Naive thymus-derived CD8-positive, alpha-beta T cell (primary cell): Measurements from ENCODE around the gene BBS7. TPM values are rescaled to one million over a fixed set of nuclear protein-coding genes. Genes with fewer than 3 reads are reported as not detected.

Source experiments
- ATAC-seq, 2 donors: fragments of 150-1000 bp; cut with Tn5 transposase in 1 of 2; sonication (Bioruptor Pico), chemical (Tn5 transposase) in 1 of 2; 1 replicate in 1 of 2; 2 replicates in 1 of 2; pipeline ENCODE4 v1.10.0; 2021; ENCODE audit warnings: mild to moderate bottlenecking in 2 of 2, moderate library complexity in 2 of 2
- POLR2A ChIA-PET: fragments of 350-600 bp; sonication (Branson Sonifier 250); formaldehyde crosslinking; loops from one replicate; lab custom pipeline; 2021; ENCODE audit warnings: antibody characterized with exemption; lab: Charles Lee
- DNase-seq, 10 donors: peaks; one replicate each; pipeline versions ENCODE4 v3.0.0 to v3.0.0-alpha.2; 2020 to 2022
- H3K27ac Mint-ChIP-seq, 10 donors: one replicate each; pipeline ENCODE4 v1.8.0; 2020 to 2022; ENCODE audit warnings: mild to moderate bottlenecking in 10 of 10, mixed read lengths in 10 of 10, moderate library complexity in 4 of 10, inconsistent platforms in 1 of 10
- H3K27me3 Mint-ChIP-seq, 5 donors: one replicate each; pipeline ENCODE4 v1.8.0; 2021 to 2022; ENCODE audit warnings: mixed read lengths in 5 of 5
- H3K36me3 Mint-ChIP-seq, 3 donors: one replicate each; pipeline ENCODE4 v1.8.0; 2020 to 2022; ENCODE audit warnings: mixed read lengths in 3 of 3, mild to moderate bottlenecking in 2 of 3, inconsistent platforms in 1 of 3
- H3K4me1 Mint-ChIP-seq, 4 donors: one replicate each; pipeline ENCODE4 v1.8.0; 2021 to 2022; ENCODE audit warnings: mixed read lengths in 4 of 4
- H3K4me3 Mint-ChIP-seq, 10 donors: one replicate each; pipeline ENCODE4 v1.8.0; 2020 to 2022; ENCODE audit warnings: mild to moderate bottlenecking in 10 of 10, mixed read lengths in 10 of 10, moderate library complexity in 6 of 10, inconsistent platforms in 1 of 10
- H3K9me3 Mint-ChIP-seq, 9 donors: one replicate each; pipeline ENCODE4 v1.8.0; 2020 to 2022; ENCODE audit warnings: mixed read lengths in 9 of 9, mild to moderate bottlenecking in 3 of 9, inconsistent platforms in 1 of 9, moderate library complexity in 1 of 9
- polyA plus RNA-seq, 3 donors: library from polyadenylated mRNA; unstranded; fragments of 300-500 nt; fragmentation: Illumina TruSeq; gene quantifications; one replicate each; pipeline ENCODE4 v1.2.3, GENCODE V29; 2021
- total RNA-seq, 8 experiments: library from RNA in 2 of 8; stranded (reverse) in 2 of 8; gene quantifications; one replicate each; pipeline ENCODE4 v1.2.3 and lab custom pipeline; 2021 to 2026

The BBS7 gene
- total and polyA plus RNA-seq, 5 experiments from 2014 or later = 5.6 to 13.9 (median 9.1) TPM

- POLR2A ChIA-PET = no interaction called here
- Mint-ChIP-seq H3K27me3 (peaks cover 20 to 41% (median 34%) of the 10 kb centered on the region in 5 donors), H3K4me1 (no peaks in the 10 kb centered on the region), H3K9me3 (peaks cover 0 to 13% (median 5%) of the 10 kb centered on the region in 9 donors), H3K27ac (no peak overlapping the region), H3K36me3 (peaks cover 0 to 8% (median 0%) of the 10 kb centered on the region in 3 donors), H3K4me3 (no peak overlapping the region)
- DNase-seq (no peak), ATAC-seq (no peak)
These were observed 81.4 kb downstream of the BBS7 start for GRCh38 chr4:121788896-121789295.

- POLR2A ChIA-PET = no interaction called here
- no peaks in the 10 kb centered on the region for H3K4me1 Mint-ChIP-seq
- peaks cover 0 to 13% (median 5%) of the 10 kb centered on the region in 9 donors for H3K9me3 Mint-ChIP-seq
- no peak overlapping the region for H3K27ac Mint-ChIP-seq
- H3K27me3 Mint-ChIP-seq = peaks cover 23 to 60% (median 42%) of the 10 kb centered on the region in 5 donors
- ATAC-seq (no peak), DNase-seq (no peak)
- no peak overlapping the region for H3K4me3 Mint-ChIP-seq
- H3K36me3 Mint-ChIP-seq = peaks cover 0 to 9% (median 0%) of the 10 kb centered on the region in 3 donors
These were observed 84.1 kb downstream of the BBS7 start for GRCh38 chr4:121786221-121786620.

DNA sequence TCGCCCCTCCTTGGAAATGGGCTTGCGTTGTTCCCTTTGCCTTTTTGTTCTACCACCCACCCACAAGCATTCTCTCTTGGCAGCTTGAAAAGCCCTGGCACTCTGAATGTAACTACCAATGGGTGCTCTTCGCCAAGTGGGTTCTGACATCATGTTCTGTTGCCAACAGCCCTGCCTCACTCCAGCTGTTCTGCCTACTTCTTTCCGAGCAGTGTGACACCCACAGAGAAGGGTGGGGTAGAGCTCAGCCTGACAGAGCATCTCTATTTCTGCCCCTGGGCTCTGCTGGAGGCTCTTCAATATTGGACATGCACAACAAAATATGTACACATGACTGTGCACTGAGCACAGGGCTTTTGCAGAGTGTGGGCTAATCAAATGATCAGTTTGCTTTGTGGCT, 84.8 kb downstream of the BBS7 start:
- H3K27ac Mint-ChIP-seq = no peak overlapping the region
- peaks cover 0 to 9% (median 0%) of the 10 kb centered on the region in 3 donors for H3K36me3 Mint-ChIP-seq
- H3K9me3 Mint-ChIP-seq = peaks cover 0 to 13% (median 5%) of the 10 kb centered on the region in 9 donors
- no peak overlapping the region for H3K4me3 Mint-ChIP-seq
- H3K27me3 Mint-ChIP-seq = peaks cover 27 to 67% (median 45%) of the 10 kb centered on the region in 5 donors
- DNase-seq = no peak
- no peak for ATAC-seq
- H3K4me1 Mint-ChIP-seq = no peaks in the 10 kb centered on the region
- POLR2A ChIA-PET = no interaction called here

GRCh38 chr4:121784975-121785374, 85.3 kb downstream of the BBS7 start:
- POLR2A ChIA-PET = no interaction called here
- Mint-ChIP-seq H3K27me3 (peaks cover 28 to 72% (median 47%) of the 10 kb centered on the region in 5 donors), H3K27ac (no peak overlapping the region), H3K9me3 (peaks cover 0 to 13% (median 5%) of the 10 kb centered on the region in 9 donors), H3K36me3 (peaks cover 0 to 9% (median 0%) of the 10 kb centered on the region in 3 donors), H3K4me3 (no peak overlapping the region), H3K4me1 (no peaks in the 10 kb centered on the region)
- ATAC-seq (no peak), DNase-seq (no peak)

DNA sequence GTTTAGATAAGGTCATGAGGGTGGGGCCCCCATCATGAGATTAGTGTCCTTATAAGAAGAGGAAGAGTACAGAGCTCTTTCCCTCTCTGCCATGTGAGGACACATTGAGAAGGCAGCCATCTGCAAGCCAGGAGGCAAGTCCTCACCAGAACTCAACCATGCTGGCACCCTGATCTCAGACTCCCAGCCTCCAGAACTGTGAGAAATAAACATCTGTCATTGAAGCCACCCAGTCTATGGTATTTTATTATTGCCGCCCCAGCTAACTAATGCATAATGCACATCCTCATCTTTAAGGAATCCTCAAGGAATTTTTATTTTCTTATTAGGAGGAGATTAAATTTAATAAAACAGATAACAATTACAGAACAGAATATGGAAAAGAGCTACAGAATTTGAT, 85.9 kb downstream of the BBS7 start:
- H3K27me3 Mint-ChIP-seq = peaks cover 28 to 69% (median 48%) of the 10 kb centered on the region in 5 donors
- H3K4me3 Mint-ChIP-seq = no peak overlapping the region
- H3K27ac Mint-ChIP-seq = no peak overlapping the region
- peaks cover 0 to 9% (median 0%) of the 10 kb centered on the region in 3 donors for H3K36me3 Mint-ChIP-seq
- peaks cover 0 to 13% (median 5%) of the 10 kb centered on the region in 9 donors for H3K9me3 Mint-ChIP-seq
- POLR2A ChIA-PET = no interaction called here
- no peak for DNase-seq
- ATAC-seq = no peak
- no peaks in the 10 kb centered on the region for H3K4me1 Mint-ChIP-seq

- no peak for ATAC-seq
- peaks cover 0 to 13% (median 5%) of the 10 kb centered on the region in 9 donors for H3K9me3 Mint-ChIP-seq
- POLR2A ChIA-PET = no interaction called here
- H3K36me3 Mint-ChIP-seq = peaks cover 0 to 9% (median 0%) of the 10 kb centered on the region in 3 donors
- peaks cover 25 to 60% (median 41%) of the 10 kb centered on the region in 5 donors for H3K27me3 Mint-ChIP-seq
- no peak overlapping the region for H3K27ac Mint-ChIP-seq
- no peak for DNase-seq
- no peaks in the 10 kb centered on the region for H3K4me1 Mint-ChIP-seq
- no peak overlapping the region for H3K4me3 Mint-ChIP-seq
These were observed 87.1 kb downstream of the BBS7 start for GRCh38 chr4:121783210-121783609.

DNA sequence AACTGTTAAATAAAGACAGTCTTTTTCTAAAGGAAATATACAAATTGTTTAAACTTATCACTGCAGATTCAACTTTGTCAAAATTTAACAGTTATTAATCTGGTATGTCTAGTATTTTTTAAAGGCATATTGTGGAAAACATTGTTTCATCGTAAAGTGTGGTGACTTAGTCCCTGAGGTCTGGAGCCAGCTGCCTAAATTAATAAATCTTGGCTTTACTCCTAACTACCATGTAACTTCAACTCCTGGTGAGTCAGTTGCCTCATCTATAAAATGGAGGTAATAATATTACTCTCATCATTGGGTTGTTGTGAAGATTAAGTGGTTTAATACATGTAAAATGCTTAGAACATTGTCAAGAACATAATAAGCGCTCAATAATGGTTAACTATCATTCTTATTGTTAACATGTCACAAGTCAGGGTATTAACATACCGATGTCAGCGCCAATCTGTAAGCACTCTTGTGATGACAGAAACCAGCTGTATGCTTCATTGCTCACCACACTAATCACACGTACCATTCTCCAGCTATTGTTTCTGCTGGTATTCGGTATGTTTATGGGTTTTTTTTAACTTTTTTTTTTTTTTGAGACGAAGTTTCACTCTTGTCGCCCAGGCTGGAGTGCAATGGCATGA, 91.2 kb downstream of the BBS7 start:
- H3K27me3 Mint-ChIP-seq = peaks cover 13 to 40% (median 20%) of the 10 kb centered on the region in 5 donors
- peaks cover 0 to 3% (median 0%) of the 10 kb centered on the region in 3 donors for H3K36me3 Mint-ChIP-seq
- POLR2A ChIA-PET = no interaction called here
- ATAC-seq (no peak), DNase-seq (no peak)
- no peak overlapping the region for H3K4me3 Mint-ChIP-seq
- H3K9me3 Mint-ChIP-seq = peaks cover 0 to 5% (median under 1%) of the 10 kb centered on the region in 9 donors
- no peak overlapping the region for H3K27ac Mint-ChIP-seq
- no peaks in the 10 kb centered on the region for H3K4me1 Mint-ChIP-seq

DNA sequence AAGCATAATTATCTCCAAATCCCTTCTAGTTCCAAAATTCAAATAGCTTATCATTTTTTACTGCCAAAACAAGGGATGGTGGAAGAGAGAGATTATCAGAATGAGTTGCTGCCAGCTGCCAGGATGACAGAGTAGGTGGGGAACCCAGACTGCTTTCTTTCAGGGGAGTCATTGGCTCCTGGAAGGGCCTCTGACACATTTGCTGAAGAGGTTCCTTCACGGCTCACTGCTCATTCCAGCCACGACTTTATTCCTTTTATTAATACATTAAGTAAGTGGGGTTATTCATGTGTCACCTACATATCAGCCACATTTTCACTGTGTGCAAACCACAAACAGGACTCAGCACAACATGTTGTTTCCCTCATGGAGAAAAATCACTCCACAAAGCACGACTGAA, 92.6 kb downstream of the BBS7 start:
- H3K27ac Mint-ChIP-seq = peak overlapping the region in 1 of 10 donors; percentile 63
- no peak overlapping the region for H3K4me3 Mint-ChIP-seq
- no peak for DNase-seq
- ATAC-seq = no peak
- no peaks in the 10 kb centered on the region for H3K36me3 Mint-ChIP-seq
- H3K27me3 Mint-ChIP-seq = peaks cover 13 to 29% (median 16%) of the 10 kb centered on the region in 5 donors
- H3K4me1 Mint-ChIP-seq = no peaks in the 10 kb centered on the region
- no peaks in the 10 kb centered on the region for H3K9me3 Mint-ChIP-seq
- POLR2A ChIA-PET = no interaction called here

- Mint-ChIP-seq H3K36me3 (no peaks in the 10 kb centered on the region), H3K27ac (no peak overlapping the region), H3K27me3 (peaks cover 13 to 27% (median 16%) of the 10 kb centered on the region in 5 donors), H3K9me3 (no peaks in the 10 kb centered on the region), H3K4me1 (no peaks in the 10 kb centered on the region), H3K4me3 (no peak overlapping the region)
- ATAC-seq = no peak
- POLR2A ChIA-PET = no interaction called here
- no peak for DNase-seq
These were observed 93.5 kb downstream of the BBS7 start for GRCh38 chr4:121776610-121777401.

Other genes with a start within 250 kb of the BBS7 start
- gene ANXA5, start 173.5 kb downstream of the BBS7 start, total RNA-seq = 10 to 100 TPM; 38.2 to 40.7 TPM
- gene ANXA5, start 173.5 kb downstream of the BBS7 start, polyA plus RNA-seq = 10 to 100 TPM; 24.8 to 93.3 (median 87.5) TPM
- not detected for gene SMIM43, start 105.3 kb downstream of the BBS7 start, total RNA-seq
- gene SMIM43, start 105.3 kb downstream of the BBS7 start, polyA plus RNA-seq = not detected
- gene EXOSC9, start 69.2 kb downstream of the BBS7 start, total RNA-seq = 10 to 100 TPM; 41.6 to 45.7 TPM
- gene EXOSC9, start 69.2 kb downstream of the BBS7 start, polyA plus RNA-seq = 10 to 100 TPM; 37.0 to 44.6 (median 38.4) TPM
- gene CCNA2, start 46.6 kb downstream of the BBS7 start, total RNA-seq = 1 to 10 TPM; 1.1 to 1.3 TPM
- gene CCNA2, start 46.6 kb downstream of the BBS7 start, polyA plus RNA-seq = under 1 TPM in 1 of 3 donors, not detected in 2; 0.51 TPM
- not detected for gene TRPC3, start 81.6 kb upstream of the BBS7 start, total RNA-seq
- gene TRPC3, start 81.6 kb upstream of the BBS7 start, polyA plus RNA-seq = under 1 TPM in 1 of 3 donors, not detected in 2; 0.31 TPM